Head of caudate nucleus (tissue), 42 donors: ENCODE results near the gene KCTD19.

Source experiments
- DNase-seq, 42 donors: peaks; one replicate each; pipeline versions ENCODE4 v3.0.0 to v3.0.0-alpha.2; 2020 to 2021; ENCODE audit warnings: mixed read lengths in 7 of 42
- intact Hi-C: fragments of 100-400 bp; cut with DNase I; formaldehyde crosslinking; loops from one replicate; pipeline ENCODE4 v1.15.0; 2022

KCTD19 gene

GRCh38 chr16:67329901-67330300 lies 3.4 kb upstream of the KCTD19 start:
- no peak for DNase-seq
- intact Hi-C loops = no loop called here

GRCh38 chr16:67327743-67328142 lies 1.2 kb upstream of the KCTD19 start:
- intact Hi-C loops = no loop called here
- peak in 2 of 42 donors; percentile 25 to 28 for DNase-seq

GRCh38 chr16:67326115-67326471 lies 448 bp downstream of the KCTD19 start:
- intact Hi-C loops = no loop called here
- peak in 2 of 42 donors; percentile 31 to 33 for DNase-seq

- DNase-seq = no peak
- intact Hi-C loops = no loop called here
These were observed 8.7 kb downstream of the KCTD19 start for GRCh38 chr16:67317853-67318252.

GRCh38 chr16:67312719-67313118 lies 13.8 kb downstream of the KCTD19 start:
- no peak for DNase-seq
- intact Hi-C loops = no loop called here

- intact Hi-C loops = no loop called here
- no peak for DNase-seq
These were observed 14.7 kb downstream of the KCTD19 start for GRCh38 chr16:67311607-67312488.

- intact Hi-C loops = no loop called here
- DNase-seq = no peak
These were observed 16.0 kb downstream of the KCTD19 start for GRCh38 chr16:67310561-67310960.

- intact Hi-C loops = no loop called here
- DNase-seq = no peak
These were observed 21.1 kb downstream of the KCTD19 start for GRCh38 chr16:67305216-67306071.

GRCh38 chr16:67304020-67304419 lies 22.5 kb downstream of the KCTD19 start:
- no peak for DNase-seq

GRCh38 chr16:67302970-67303369 lies 23.6 kb downstream of the KCTD19 start:
- no peak for DNase-seq
- intact Hi-C loops = no loop called here

More at GRCh38 chr16:67304020-67304419, 22.5 kb downstream of the KCTD19 start:
- intact Hi-C loops = no loop called here

- no peak for DNase-seq
- intact Hi-C loops = no loop called here
These were observed 24.5 kb downstream of the KCTD19 start for GRCh38 chr16:67302076-67302475.

- intact Hi-C loops = no loop called here
- DNase-seq = no peak
These were observed 25.3 kb downstream of the KCTD19 start for GRCh38 chr16:67301080-67301782.

- intact Hi-C loops = no loop called here
- no peak for DNase-seq
These were observed 27.3 kb downstream of the KCTD19 start for GRCh38 chr16:67299269-67299668.

GRCh38 chr16:67298277-67298676 lies 28.3 kb downstream of the KCTD19 start:
- DNase-seq = no peak
- intact Hi-C loops = no loop called here

- intact Hi-C loops = no loop called here
- DNase-seq = no peak
These were observed 30.1 kb downstream of the KCTD19 start for GRCh38 chr16:67296420-67296819.

GRCh38 chr16:67294938-67295361 lies 31.6 kb downstream of the KCTD19 start:
- intact Hi-C loops = no loop called here
- DNase-seq = no peak

- intact Hi-C loops = no loop called here
- DNase-seq = no peak
These were observed 32.3 kb downstream of the KCTD19 start for GRCh38 chr16:67294171-67294757.

- no peak for DNase-seq
- intact Hi-C loops = no loop called here
These were observed 35.1 kb downstream of the KCTD19 start for GRCh38 chr16:67291461-67291860.

- intact Hi-C loops = no loop called here
- DNase-seq = no peak
These were observed 38.6 kb downstream of the KCTD19 start for GRCh38 chr16:67287960-67288359.
